Activated CD4-positive, alpha-beta T cell treated with anti-CD3 and anti-CD28 coated beads, Interleukin-2, Interleukin-6, amounts not matched to agents 100 ng/mL and 50 ng/mL, durations not matched to agents 16 hours and 8 hours (primary cell): ENCODE data around the gene LTN1.
"Not testable (repeated sequence)": the region's sequence is repeated elsewhere in the genome, so short reads cannot be mapped to it uniquely, and the experiment has no call there.

Experiments used
- DNase-seq: peaks from one replicate; pipeline ENCODE4 v3.0.0-alpha.2; 2020

LTN1 gene

GRCh38 chr21:28986677-28987076 is 6.0 kb downstream of the LTN1 start:
- no peak for DNase-seq

DNA sequence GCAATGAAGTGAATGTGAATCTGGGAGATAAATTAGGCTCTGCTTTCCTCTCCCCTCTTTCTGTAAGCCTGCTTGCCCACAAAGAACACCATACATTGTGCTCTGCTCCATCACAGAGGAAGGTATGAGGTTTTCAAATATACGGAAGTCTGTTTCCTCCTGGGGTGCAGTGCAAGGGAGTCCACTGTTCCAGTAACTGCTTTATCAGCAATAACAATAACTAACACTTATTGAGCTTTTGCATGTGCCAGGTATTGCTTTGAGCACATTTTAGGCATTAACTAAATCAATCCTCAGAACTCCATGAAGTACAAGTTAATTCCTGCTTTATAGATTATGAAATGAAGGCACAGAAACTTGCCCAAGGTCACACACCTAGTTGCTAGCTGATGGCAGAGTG is 10.0 kb downstream of the LTN1 start:
- no peak for DNase-seq

DNA sequence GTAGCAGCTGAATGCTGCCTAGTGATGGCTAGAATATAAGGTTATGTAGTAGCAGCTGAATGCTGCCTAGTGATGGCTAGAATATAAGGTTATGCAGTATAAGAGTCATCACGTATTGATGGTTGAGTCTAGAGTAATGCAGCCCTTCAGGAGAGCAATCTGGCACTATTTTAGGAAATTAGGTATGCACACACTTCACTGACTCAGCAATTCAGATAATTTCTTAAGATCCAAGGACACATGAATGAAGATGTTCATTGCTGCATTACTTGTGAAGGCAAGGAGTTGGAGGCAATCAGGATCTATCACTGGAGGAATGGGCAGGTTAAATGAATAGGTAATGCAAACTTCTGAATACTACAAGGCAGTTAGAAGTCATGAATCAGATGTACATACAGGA is 13.6 kb downstream of the LTN1 start:
- DNase-seq, result no peak

DNA sequence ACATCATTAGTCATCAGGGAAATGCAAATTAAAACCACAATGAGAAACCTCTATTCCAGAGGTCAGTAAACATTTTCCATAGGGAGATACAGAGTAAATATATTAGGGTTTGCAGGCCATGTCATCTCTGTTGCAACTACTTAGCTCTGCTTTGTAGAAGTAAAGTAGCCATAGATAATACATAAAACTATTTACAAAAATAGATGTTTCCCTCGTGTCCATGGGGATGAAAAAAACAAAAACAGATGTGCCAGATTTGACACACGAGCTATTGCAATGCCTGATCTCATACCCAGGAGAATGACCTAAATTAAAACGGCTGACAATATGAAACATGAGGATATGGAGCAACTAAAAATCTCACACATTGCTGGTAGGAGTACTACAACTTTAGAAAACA is 17.3 kb downstream of the LTN1 start:
- no peak for DNase-seq

GRCh38 chr21:28974531-28975227 is 18.0 kb downstream of the LTN1 start:
- DNase-seq, result no peak

GRCh38 chr21:28972398-28972797 is 20.3 kb downstream of the LTN1 start:
- no peak for DNase-seq

GRCh38 chr21:28971171-28971570 is 21.5 kb downstream of the LTN1 start:
- DNase-seq, result no peak

- no peak for DNase-seq
Observed at GRCh38 chr21:28963831-28964230, 28.8 kb downstream of the LTN1 start.

GRCh38 chr21:28962465-28962864 is 30.2 kb downstream of the LTN1 start:
- no peak for DNase-seq

DNA sequence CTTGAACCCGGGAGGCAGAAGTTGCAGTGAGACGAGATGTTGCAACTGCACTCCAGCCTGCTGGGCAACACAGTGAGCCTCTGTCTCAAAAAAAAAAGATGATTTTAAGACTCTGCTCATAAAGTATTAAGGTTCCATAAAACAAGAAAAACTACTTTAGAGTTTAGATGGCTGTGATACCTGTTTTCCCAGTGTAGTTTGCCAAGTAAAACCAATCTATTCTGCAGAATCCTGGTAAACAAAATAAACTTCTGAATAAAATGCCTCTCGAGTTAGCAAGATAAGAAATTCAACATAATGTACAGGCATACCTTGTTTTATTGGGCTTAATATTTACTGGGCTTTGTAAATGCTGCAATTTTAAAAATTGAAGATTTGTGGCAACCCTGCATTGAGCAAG is 30.8 kb downstream of the LTN1 start:
- no peak for DNase-seq

GRCh38 chr21:28960245-28960644 is 32.4 kb downstream of the LTN1 start:
- DNase-seq, result no peak

DNA sequence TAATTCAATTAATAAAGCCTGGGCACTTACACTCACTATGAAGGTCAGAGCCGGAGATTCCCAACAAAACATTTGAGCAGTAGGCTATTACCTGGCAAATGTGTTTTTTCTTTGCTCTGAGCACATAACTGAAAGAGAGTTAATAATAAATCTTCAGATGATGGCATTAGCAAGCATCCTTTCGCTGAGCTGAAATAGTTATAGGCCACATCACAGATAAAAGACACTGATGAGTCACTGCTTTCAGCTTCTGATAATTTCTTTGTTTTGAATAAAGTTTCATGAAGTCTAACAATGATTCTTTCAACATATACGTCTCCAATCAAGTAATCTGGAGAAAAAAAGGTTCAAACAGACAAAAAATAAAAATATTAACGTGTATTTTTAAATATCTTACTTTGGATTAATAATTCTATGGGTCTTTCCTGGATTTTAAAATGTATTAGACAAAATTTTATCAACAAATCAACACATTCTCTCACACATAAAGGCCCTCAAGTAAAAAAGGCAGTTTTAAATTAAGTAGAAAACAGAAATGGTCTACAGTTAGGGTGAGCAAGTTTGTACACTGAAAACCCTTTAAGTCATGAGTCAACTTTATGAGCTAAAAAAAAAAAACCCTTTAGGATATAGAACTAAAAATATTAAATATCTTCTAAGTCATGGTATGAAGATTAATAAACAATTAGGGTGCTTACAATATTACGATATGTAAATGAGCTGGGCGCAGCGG is 33.1 kb downstream of the LTN1 start:
- no peak for DNase-seq

GRCh38 chr21:28953247-28953646 is 39.4 kb downstream of the LTN1 start:
- peak; percentile 38 for DNase-seq

GRCh38 chr21:28952686-28953085 is 40.0 kb downstream of the LTN1 start:
- DNase-seq, result peak; percentile 8

DNA sequence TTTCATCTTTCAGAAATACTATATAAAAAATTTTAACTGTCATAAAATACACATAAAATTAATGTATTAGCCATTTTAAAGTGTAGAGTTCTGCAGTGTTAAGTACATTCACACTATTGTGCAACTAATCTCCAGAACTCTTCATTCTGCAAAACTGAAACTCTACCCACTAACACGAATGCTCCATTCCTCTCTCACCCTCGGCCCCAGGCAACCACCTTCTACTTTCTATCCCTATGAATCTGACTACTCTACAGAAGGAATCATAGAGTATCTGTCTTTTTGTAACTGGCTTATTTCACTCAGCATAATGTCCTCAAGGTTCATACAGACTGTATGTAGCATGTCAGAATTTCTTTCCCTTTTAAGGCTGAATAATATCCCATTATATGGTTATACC is 43.4 kb downstream of the LTN1 start:
- DNase-seq, result peak; percentile 57

DNA sequence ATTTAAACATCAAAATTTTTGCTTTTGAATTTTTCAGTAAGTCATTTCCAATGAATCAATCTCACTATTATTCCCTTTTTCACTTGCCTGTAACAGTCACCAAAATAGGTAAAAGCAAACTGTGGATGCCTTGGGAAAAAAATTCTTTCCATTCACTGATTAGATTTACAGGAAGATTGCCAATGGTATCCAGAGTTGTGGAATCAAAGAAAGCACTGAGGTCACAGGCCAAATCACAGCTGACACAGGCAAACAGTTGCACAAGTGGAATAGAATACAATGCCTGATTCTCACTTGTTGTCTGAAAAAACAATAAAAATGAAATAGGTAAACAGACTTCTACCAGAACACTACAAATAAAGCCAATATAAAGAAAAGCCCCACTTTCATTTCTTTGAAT is 48.4 kb downstream of the LTN1 start:
- no peak for DNase-seq

GRCh38 chr21:28943631-28944030 is 49.0 kb downstream of the LTN1 start:
- DNase-seq, result peak; percentile 58

DNA sequence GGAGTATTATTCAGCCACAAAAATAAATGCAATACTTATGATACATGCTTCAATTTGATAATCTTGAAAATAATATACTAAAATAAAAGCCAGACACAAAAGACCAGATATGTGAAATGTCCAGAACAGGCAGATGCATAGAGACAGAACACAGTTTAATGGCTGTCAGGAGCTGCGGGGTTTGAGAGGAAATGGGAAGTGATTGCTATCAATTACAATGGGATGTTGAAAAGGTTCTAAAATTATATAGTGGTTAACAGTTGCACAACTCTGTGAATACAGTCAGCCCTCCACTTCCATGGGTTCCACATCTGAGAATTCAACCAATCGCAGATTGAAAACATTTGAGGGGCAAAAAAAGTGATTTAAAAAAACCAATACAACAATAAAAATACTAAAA is 54.0 kb downstream of the LTN1 start:
- no peak for DNase-seq

DNA sequence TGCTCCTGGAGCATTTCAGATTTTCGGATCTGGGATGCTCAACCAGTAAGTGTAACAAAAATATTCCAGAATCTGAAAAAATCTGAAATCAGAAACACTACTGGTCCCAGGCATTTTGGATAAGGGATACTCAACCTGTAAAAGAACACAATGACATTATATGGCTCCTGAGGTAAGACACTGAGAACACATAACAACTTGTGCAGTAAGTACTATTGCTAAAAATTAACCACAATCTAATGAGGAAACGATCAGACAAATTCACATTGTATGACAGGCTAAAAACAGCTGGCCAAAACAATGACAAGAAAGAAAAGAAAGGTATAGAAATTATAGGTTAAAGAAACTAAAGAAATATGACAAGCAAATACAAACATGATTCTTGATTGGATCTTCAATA is 54.9 kb downstream of the LTN1 start:
- DNase-seq, result no peak

DNA sequence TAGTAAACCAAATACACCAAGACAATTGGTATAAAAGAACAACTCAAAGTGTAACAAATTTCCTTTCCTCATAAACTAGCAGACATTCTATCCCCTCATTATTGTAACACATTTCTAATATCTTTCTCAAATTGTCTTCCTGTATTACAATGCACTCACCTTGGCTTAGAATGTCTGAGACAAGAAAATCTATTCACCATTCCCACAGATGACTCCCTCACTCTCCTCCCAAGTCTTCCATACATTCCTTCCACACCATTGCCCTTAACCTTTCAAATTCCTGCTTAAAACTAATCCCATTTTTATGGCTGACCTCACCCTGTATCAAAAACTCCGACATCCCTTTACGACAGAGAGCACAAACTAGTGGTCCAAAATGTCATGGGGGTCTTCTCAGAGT is 56.0 kb downstream of the LTN1 start:
- no peak for DNase-seq

GRCh38 chr21:28936036-28936435 is 56.6 kb downstream of the LTN1 start:
- no peak for DNase-seq

DNA sequence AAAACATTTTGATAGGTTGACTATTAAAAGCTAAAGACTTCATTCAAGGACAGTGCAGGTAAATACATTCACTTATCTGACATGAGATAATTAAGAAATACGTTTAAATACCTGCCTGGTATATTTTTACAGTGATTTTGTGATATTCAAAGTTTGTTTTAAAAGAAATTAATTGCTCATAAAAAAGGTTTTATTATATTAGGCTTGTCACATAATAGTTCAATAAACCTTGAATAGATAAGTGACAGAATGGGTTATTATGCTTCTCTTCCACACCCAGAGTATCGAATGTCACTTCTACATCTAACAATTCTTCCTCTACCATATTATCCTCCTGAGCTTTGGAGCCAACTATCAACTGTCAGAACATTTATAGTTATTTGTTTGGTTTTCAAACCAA is 60.0 kb downstream of the LTN1 start:
- no peak for DNase-seq

DNA sequence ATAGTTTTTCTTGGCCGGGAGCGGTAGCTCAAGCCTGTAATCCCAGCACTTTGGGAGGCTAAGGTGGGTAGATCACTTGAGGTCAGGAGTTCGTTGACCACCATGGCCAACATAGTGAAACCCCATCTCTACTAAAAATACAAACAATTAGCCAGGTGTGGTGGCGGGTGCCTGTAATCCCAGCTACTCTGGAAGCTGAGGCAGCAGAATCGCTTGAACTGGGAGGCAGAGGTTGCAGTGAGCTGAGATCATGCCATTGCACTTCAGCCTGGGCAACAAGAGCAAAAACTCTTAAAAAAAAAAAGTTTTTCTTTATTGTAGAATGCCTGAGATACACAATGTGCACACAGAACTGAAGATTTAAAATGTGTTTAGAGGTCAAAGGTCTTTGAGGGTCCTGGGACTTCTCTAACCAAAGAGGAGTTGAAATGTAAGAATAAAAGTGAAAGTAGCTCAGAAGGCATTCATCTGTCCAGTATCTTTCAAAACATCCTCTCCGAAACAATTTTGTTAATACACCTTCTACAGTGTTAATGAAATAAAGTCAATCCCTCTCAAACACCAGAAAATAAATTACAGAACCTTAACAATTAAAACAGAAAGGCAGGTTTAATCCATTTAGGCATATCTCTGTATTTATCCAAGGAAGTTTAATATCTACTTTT is 60.8 kb downstream of the LTN1 start:
- not testable (repeated sequence) for DNase-seq
